Psoas muscle (tissue), 8 donors: ENCODE measurements around the gene PRR23A. TPM values are rescaled to one million over a fixed set of nuclear protein-coding genes. Genes with fewer than 3 reads are reported as not detected.

Source experiments
- ATAC-seq, 4 donors: fragments of 200-7000 bp; cut with Tn5 transposase; one replicate each; pipeline ENCODE4 v1.9.1; 2020; ENCODE audit warnings: moderate library complexity in 3 of 4, mild to moderate bottlenecking in 2 of 4
- DNase-seq, 2 donors: peaks; one replicate each; pipeline ENCODE4 v3.0.0-alpha.2; 2020
- H3K27ac ChIP-seq: fragments of 200-600 bp; one replicate; pipeline ENCODE4 v1.8.0; 2022
- H3K27me3 ChIP-seq, 3 donors: fragments of 200-600 bp in 1 of 3; one replicate each; pipeline versions ENCODE4 v1.6.1 to v1.8.0; 2013 to 2022; ENCODE audit warnings: low read length in 2 of 3, mild to moderate bottlenecking in 2 of 3, moderate library complexity in 1 of 3; ENCODE audit not compliant: insufficient read depth in 3 of 3
- H3K36me3 ChIP-seq, 2 donors: fragments of 200-600 bp in 1 of 2; one replicate each; pipeline versions ENCODE4 v1.6.1 to v1.8.0; 2013 to 2022; ENCODE audit warnings: low read depth in 1 of 2, mild to moderate bottlenecking in 1 of 2, moderate library complexity in 1 of 2; ENCODE audit not compliant: insufficient read depth in 1 of 2
- H3K4me1 ChIP-seq: fragments of 200-600 bp; one replicate; pipeline ENCODE4 v1.8.0; 2022
- H3K4me3 ChIP-seq: fragments of 200-600 bp; one replicate; pipeline ENCODE4 v1.8.0; 2022; ENCODE audit warnings: mild to moderate bottlenecking
- H3K9me3 ChIP-seq: fragments of 200-600 bp; one replicate; pipeline ENCODE4 v1.8.0; 2022
- WGBS, 3 donors: extraction: QIAGEN DNeasy Blood & Tissue Kit; methylation state at CpG; one replicate each; pipeline versions ENCODE4 v1.1.6 to v1.1.7; 2013; 5-methylcytosine and 5-hydroxymethylcytosine counted together
- intact Hi-C, 2 donors: fragments of 100-400 bp; cut with DNase I; formaldehyde crosslinking; loops; one replicate each; pipeline versions ENCODE4 v1.11.0 to v1.14.2; 2022
- long read RNA-seq, 2 donors: library from polyadenylated mRNA; unstranded; transcript quantifications; one replicate each; pipeline ENCODE4 v2.0.0, GENCODE V29; 2021
- polyA plus RNA-seq, 3 donors: library from polyadenylated mRNA; stranded (reverse); fragments of 200-250 nt; gene quantifications; one replicate each; pipeline ENCODE4 v1.2.3, GENCODE V29; 2013
- total RNA-seq, 4 donors: library from RNA; stranded (reverse); fragmentation: NEBNext Ultra II Directional in 2 of 4; extraction: Animal tissue kit (Norgen Biotek cat#: 25700) in 2 of 4; gene quantifications; one replicate each; pipeline versions ENCODE4 v1.2.1 to v1.2.4, GENCODE V29; 2021 to 2023
- TF ChIP-seq, protein P1 (sequence below): fragments of 200-600 bp; IDR thresholded peaks from one replicate; pipeline ENCODE4 v1.8.0; 2022; ENCODE audit warnings: antibody characterized with exemption
- donor health status: healthy with polysubstance abuse.
- donor health status: DM: no; HTN: no; CAD: no; lungs with moderate emphysema.
- donor health status: Bipolar disorder and iron deficiency.
- donor health status: healthy.
- donor health status: DM: yes; HTN: yes; CAD: no.
- donor health status: DM: no; HTN: no; CAD: no.
- donor health status: DM: no; HTN: no; CAD: no.
- donor health status: DM: yes; HTN: yes; CAD: no.

PRR23A gene
- total RNA-seq: not detected
- polyA plus RNA-seq: not detected
- long read RNA-seq, donor 1: 0 reads
- long read RNA-seq, donor 2: 0 reads

DNA sequence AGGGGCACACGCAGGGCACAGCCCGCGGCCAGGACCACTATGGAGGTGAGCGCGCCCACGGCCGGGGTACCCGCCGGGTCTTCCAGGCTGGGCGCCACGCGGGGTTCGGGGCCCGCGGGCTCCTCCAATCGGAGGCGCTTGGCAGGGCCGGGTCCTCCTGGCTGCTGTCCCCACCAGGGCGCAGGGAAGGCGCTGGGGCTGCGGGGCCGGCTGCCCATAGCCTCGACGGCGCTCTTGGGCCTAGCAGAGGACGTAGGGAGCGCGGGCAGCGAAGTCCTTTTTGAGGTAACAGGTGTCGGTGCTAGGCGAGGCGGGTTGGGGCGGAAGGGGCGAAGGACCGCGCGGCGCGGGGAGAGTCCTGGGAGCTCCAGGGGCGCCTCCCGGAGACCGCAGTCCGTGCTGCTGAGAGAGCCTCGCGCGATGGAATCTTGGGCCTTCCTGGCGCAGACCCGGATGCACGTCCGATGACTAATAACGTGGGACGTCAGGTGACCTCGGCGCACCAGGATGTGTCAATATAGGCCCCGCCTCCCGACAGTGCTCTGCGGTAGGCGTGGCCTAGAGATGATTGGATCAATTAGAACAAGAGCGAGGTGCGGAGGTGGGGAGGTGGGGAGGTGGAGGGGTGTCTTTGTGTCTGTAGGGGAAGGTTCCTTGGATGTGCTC is at the start of gene PRR23A:
TSS of gene PRR23A (minus strand) at position 218 of the 666 bp plus-strand sequence. CDS start at position 218, 0 bp downstream.
- Histone ChIP-seq H3K27ac (no peak within 1 kb of the TSS), H3K9me3 (peaks cover 5% of the 10 kb centered on the region), H3K27me3 (no peaks in the 10 kb centered on the region), H3K4me1 (no peaks in the 10 kb centered on the region), H3K4me3 (no peak within 1 kb of the TSS), H3K36me3 (no peaks in the 10 kb centered on the region)
- no peak for ATAC-seq
- 70 to 79% (median 71%) methylated on average over 58 to 60 of the region's 60 CpGs for WGBS, 3 donors
- intact Hi-C loops: no loop called here
- TF ChIP-seq, protein P1, sequence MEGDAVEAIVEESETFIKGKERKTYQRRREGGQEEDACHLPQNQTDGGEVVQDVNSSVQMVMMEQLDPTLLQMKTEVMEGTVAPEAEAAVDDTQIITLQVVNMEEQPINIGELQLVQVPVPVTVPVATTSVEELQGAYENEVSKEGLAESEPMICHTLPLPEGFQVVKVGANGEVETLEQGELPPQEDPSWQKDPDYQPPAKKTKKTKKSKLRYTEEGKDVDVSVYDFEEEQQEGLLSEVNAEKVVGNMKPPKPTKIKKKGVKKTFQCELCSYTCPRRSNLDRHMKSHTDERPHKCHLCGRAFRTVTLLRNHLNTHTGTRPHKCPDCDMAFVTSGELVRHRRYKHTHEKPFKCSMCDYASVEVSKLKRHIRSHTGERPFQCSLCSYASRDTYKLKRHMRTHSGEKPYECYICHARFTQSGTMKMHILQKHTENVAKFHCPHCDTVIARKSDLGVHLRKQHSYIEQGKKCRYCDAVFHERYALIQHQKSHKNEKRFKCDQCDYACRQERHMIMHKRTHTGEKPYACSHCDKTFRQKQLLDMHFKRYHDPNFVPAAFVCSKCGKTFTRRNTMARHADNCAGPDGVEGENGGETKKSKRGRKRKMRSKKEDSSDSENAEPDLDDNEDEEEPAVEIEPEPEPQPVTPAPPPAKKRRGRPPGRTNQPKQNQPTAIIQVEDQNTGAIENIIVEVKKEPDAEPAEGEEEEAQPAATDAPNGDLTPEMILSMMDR: no peak
- DNase-seq: no peak

DNA sequence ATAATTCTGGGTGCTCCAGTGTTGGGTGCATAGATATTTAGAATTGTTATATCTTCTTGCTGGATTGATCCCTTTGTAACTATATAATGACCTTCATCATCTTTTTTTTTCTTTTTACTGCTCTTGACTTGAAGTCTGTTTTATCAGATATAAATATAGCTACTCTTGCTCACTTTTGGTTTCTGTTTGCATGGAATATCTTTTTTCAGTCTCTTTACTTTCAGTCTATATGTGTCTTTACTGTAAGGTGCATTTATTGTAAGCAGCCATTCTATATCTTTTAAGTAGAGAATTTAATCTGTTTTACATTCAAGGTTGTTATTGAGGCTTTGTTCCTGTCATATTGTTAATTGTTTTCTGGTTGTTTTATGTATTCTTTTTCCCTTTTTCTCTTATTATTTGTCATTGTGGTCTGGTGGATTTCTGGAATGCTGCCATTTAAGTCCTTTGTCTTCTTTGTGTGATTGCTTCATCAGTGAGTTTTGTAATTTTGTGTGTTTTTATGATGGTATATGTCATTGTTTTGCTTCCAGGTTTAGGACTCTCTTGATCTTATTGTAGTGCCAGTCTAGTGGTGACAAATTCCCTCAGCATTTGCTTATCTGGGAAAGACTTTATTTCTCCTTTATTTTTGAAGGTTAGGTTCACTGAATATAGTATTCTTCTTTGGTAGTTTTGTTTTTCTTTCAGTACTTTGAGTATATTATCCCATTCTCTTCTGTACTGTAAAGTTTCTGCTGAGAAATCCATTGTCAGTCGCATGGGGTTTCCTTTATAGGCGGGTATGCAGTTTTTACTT is 46.9 kb upstream of the PRR23A start:
- intact Hi-C loops: no loop called here
- H3K4me1 ChIP-seq: no peaks in the 10 kb centered on the region
- no peaks in the 10 kb centered on the region for H3K36me3 ChIP-seq
- ATAC-seq: no peak
- DNase-seq: no peak
- no peaks in the 10 kb centered on the region for H3K27me3 ChIP-seq
- WGBS, 3 donors: 61 to 80% (median 70%) methylated on average over 2 of the region's 2 CpGs
- no peak overlapping the region for H3K27ac ChIP-seq
- H3K9me3 ChIP-seq: peaks cover 24% of the 10 kb centered on the region
- no peak overlapping the region for H3K4me3 ChIP-seq
- TF ChIP-seq, protein P1: no peak

DNA sequence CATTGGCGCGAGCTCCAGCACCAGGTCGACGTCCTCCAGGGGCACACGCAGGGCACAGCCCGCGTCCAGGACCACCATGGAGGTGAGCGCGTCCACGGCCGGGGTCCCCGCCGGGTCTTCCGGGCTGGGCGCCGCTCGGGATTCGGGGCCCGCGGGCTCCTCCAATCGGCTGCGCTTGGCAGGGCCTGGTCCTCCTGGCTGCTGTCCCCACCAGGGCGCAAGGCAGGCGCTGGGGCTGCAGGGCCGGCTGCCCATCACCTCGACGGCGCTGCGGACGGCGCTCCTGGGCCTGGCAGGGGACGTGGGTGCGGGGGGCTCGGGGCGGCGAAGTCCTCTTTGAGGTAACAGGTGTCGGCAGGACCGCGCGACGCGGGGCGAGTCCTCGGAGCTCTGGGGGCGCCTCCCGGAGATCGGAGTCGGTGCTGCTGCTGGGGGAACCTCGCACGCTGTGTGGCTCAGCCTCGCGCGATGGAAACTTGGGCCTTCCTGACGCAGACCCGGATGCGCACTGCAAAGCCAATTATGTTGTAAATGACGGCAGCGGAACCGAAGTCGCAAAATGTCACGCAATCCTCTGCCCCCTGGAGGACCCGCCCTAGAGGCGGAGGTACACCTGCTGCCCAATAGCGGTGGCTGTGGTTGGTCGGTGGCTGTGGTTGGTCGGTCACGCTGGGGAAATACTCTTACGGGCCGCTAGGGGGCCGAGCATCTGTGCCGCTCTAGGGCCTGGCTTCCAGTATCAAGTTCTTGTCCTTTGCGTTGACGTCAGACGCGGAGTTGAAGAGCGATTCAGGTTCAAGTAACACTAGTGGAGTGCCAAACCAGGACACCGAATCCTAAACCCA is 38.5 kb upstream of the PRR23A start, which contains the start of gene PRR23C:
TSS of gene PRR23C (minus strand) at position 527 of the 845 bp plus-strand sequence. CDS start at position 255, 272 bp downstream.
- no peaks in the 10 kb centered on the region for H3K4me1 ChIP-seq
- no peaks in the 10 kb centered on the region for H3K36me3 ChIP-seq
- TF ChIP-seq, protein P1: no peak
- ATAC-seq: no peak
- peaks cover 8% of the 10 kb centered on the region for H3K9me3 ChIP-seq
- H3K27ac ChIP-seq: no peak within 1 kb of the TSS
- H3K4me3 ChIP-seq: no peak within 1 kb of the TSS
- peaks cover 0 to 3% (median 0%) of the 10 kb centered on the region in 3 donors for H3K27me3 ChIP-seq
- intact Hi-C loops: no loop called here
- peak in 1 of 2 donors; percentile 13 for DNase-seq
- WGBS, 3 donors: 49 to 58% (median 51%) methylated on average over 70 to 77 of the region's 77 CpGs

DNA sequence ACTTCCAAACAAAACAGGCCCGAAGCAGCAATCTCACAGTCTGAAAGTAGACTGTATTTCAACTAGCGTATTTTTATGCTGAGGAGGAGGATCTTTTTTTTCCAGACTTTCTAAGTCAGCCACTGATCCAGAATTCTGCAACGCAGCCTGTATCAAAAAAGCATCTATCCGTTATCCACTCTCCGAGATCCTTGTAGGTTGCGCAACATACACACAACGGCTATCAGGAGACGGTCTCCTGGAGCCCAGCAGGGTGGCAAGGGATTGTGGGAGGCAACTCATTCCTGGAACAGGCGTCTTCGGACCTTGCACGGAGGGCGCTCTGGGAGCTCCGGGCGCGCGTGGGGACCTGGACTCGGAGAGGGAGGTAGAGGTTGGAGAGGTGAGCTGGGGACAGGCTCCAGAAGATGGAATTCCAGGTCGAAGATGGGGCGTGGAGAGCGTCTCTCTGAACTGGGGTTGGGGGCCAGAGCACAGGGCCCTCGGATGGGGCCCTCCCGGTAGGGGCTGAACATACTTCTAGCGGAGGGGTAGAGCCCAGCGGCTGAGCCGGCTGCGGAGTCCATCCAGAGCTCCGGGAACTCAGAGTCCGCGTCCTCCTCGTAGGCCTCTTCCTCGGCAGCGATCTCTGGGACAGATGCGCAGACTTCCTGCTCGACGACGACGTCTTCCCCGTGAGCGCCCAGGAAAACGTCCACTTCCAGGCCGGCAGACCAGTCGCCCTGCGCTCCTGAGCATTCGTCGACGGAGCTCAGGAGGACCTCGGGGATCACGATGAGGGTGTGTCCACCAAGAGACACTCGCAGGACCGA is 37.7 kb upstream of the PRR23A start:
- Histone ChIP-seq H3K27ac (no peak overlapping the region), H3K4me3 (no peak overlapping the region), H3K9me3 (no peaks in the 10 kb centered on the region), H3K36me3 (no peaks in the 10 kb centered on the region), H3K27me3 (peaks cover 0 to 3% (median 0%) of the 10 kb centered on the region in 3 donors), H3K4me1 (no peaks in the 10 kb centered on the region)
- TF ChIP-seq, protein P1: no peak
- intact Hi-C loops: no loop called here
- ATAC-seq (no peak), DNase-seq (no peak)
- 72 to 76% (median 72%) methylated on average over 50 of the region's 50 CpGs for WGBS, 3 donors
